GM12878 (cell line): ENCODE results near the gene FBXL17. TPM values are rescaled to one million over a fixed set of nuclear protein-coding genes. Genes with fewer than 3 reads are reported as not detected.

ENCODE experiments used
- ATAC-seq: fragments of 200-7000 bp; cut with Tn5 transposase; 3 replicates; pipeline ENCODE4 v1.9.1; 2020; ENCODE audit warnings: mild to moderate bottlenecking, moderate library complexity
- BruUV-seq: library from RNA; stranded (reverse); fragments of 400-500 nt; replicated peaks from 2 replicates; lab custom pipeline; 2021; lab: Mats Ljungman, UMichigan
- CTCF ChIA-PET: fragments of 300-600 bp; sonication (Branson Sonifier 250); formaldehyde crosslinking; extraction: SDS; loops from one replicate; lab custom pipeline; 2021; ENCODE audit warnings: inconsistent platforms; lab: Yijun Ruan, JAX
- POLR2A ChIA-PET: fragments of 350-600 bp; formaldehyde crosslinking; extraction: SDS; loops from one replicate; lab custom pipeline; 2021; ENCODE audit warnings: inconsistent platforms; lab: Charles Lee
- RAD21 ChIA-PET: fragments of 300-600 bp; sonication (Branson Sonifier 250); formaldehyde crosslinking; loops from one replicate; lab custom pipeline; 2023; ENCODE audit warnings: antibody characterized with exemption; ENCODE audit not compliant: unreplicated experiment; lab: Charles Lee
- SMC1A ChIA-PET: fragments of 300-600 bp; sonication (Branson Sonifier 250); formaldehyde crosslinking; loops from one replicate; lab custom pipeline; 2023; ENCODE audit not compliant: unreplicated experiment, uncharacterized antibody; lab: Charles Lee
- DNase-seq: peaks from one replicate; pipeline ENCODE4 v3.0.0-alpha.2; 2011; ENCODE audit warnings: low read depth, low spot score
- FAIRE-seq: peaks from 3 replicates; lab custom pipeline; 2011; peaks lifted over from hg19 to GRCh38; lab: Jason Lieb, UNC
- H2AFZ ChIP-seq: 2 replicates; pipeline ENCODE4 v1.6.0; 2011; ENCODE audit warnings: low read depth, low read length, control low read depth; ENCODE audit not compliant: control insufficient read depth
- H3K27ac ChIP-seq: 2 replicates; pipeline ENCODE4 v1.5.1; 2011; ENCODE audit warnings: control low read depth; ENCODE audit not compliant: control insufficient read depth, insufficient read depth
- H3K27me3 ChIP-seq, 2 experiments: replicated peaks in 1 of 2; 2 replicates each; pipeline versions ENCODE4 v1.6.0 to v1.6.1; 2011; ENCODE audit warnings: low read length in 1 of 2; ENCODE audit not compliant: control insufficient read depth in 2 of 2, insufficient read depth in 2 of 2
- H3K36me3 ChIP-seq, 2 experiments: 2 replicates each; pipeline ENCODE4 v1.5.1; 2011; ENCODE audit warnings: low read length in 1 of 2; ENCODE audit not compliant: control insufficient read depth in 2 of 2, insufficient read depth in 2 of 2
- H3K4me1 ChIP-seq: 2 replicates; pipeline ENCODE4 v1.6.1; 2011; ENCODE audit warnings: mild to moderate bottlenecking, low read length, moderate library complexity, mixed read lengths; ENCODE audit not compliant: control insufficient read depth, insufficient read depth
- H3K4me2 ChIP-seq: 2 replicates; pipeline ENCODE4 v1.6.0; 2011; ENCODE audit warnings: control low read depth; ENCODE audit not compliant: control insufficient read depth, insufficient read depth
- H3K4me3 ChIP-seq: fragments of 200-600 bp; sonication (generic); 2 replicates; pipeline ENCODE4 v1.5.1; 2016
- H3K79me2 ChIP-seq: 2 replicates; pipeline ENCODE4 v1.6.0; 2011; ENCODE audit warnings: low read length; ENCODE audit not compliant: control insufficient read depth, insufficient read depth
- H3K9ac ChIP-seq: 2 replicates; pipeline ENCODE4 v1.8.0; 2011; ENCODE audit warnings: low read length, control low read depth, mixed read lengths; ENCODE audit not compliant: control insufficient read depth, insufficient read depth
- H3K9me3 ChIP-seq: replicated peaks from 3 replicates; pipeline ENCODE4 v1.5.1; 2011; ENCODE audit warnings: mild to moderate bottlenecking, low read length; ENCODE audit not compliant: control insufficient read depth, insufficient read depth
- H4K20me1 ChIP-seq: 2 replicates; pipeline ENCODE4 v1.6.0; 2011; ENCODE audit not compliant: control insufficient read depth, insufficient read depth
- EZH2 ChIP-seq: IDR thresholded peaks from 2 replicates; pipeline ENCODE4 v1.6.1; 2012; ENCODE audit warnings: low read depth, mild to moderate bottlenecking, control low read depth, inconsistent platforms, low read length, borderline replicate concordance; ENCODE audit not compliant: control insufficient read depth
- FOS ChIP-seq: IDR thresholded peaks from 3 replicates; pipeline ENCODE4 v1.6.1; 2011; ENCODE audit warnings: borderline replicate concordance; ENCODE audit not compliant: insufficient read length; ENCODE audit errors: extremely low read depth
- FOXK2 ChIP-seq: fragments of 450-650 bp; IDR thresholded peaks from 2 replicates; pipeline ENCODE4 v1.6.1; 2017; ENCODE audit warnings: mild to moderate bottlenecking, moderate library complexity
- HCFC1 ChIP-seq: fragments of 150-350 bp; IDR thresholded peaks from 2 replicates; pipeline ENCODE4 v1.6.1; 2014; ENCODE audit warnings: low read length
- HDAC2 ChIP-seq: fragments of 200-600 bp; sonication (generic); IDR thresholded peaks from 2 replicates; pipeline ENCODE4 v1.6.1; 2017
- HDAC6 ChIP-seq: fragments of 200-600 bp; sonication (generic); IDR thresholded peaks from one replicate; pipeline ENCODE4 v1.8.0; 2017; ENCODE audit warnings: antibody characterized with exemption; ENCODE audit not compliant: unreplicated experiment
- KAT2A ChIP-seq: conservative IDR thresholded peaks from 2 replicates; pipeline ENCODE4 v1.6.1; 2011; ENCODE audit warnings: low read depth, low read length; ENCODE audit not compliant: control insufficient read depth
- KDM1A ChIP-seq: fragments of 200-600 bp; sonication (generic); IDR thresholded peaks from 2 replicates; pipeline ENCODE4 v1.6.1; 2016; ENCODE audit warnings: borderline replicate concordance
- MEF2B ChIP-seq: fragments of 450-650 bp; IDR thresholded peaks from 2 replicates; pipeline ENCODE4 v1.6.1; 2018; ENCODE audit warnings: mild to moderate bottlenecking, moderate library complexity; ENCODE audit not compliant: partially characterized antibody, poor library complexity, severe bottlenecking
- MTA2 ChIP-seq: fragments of 450-650 bp; IDR thresholded peaks from 2 replicates; pipeline ENCODE4 v1.6.1; 2016; ENCODE audit warnings: low read depth, mild to moderate bottlenecking, moderate library complexity
- MYB ChIP-seq: fragments of 150-350 bp; IDR thresholded peaks from 2 replicates; pipeline ENCODE4 v1.6.1; 2014; ENCODE audit warnings: mild to moderate bottlenecking, low read depth, low read length, borderline replicate concordance
- NFXL1 ChIP-seq: fragments of 450-650 bp; IDR thresholded peaks from 2 replicates; pipeline ENCODE4 v1.6.1; 2017; ENCODE audit warnings: antibody characterized with exemption, mild to moderate bottlenecking, borderline replicate concordance
- PAX8 ChIP-seq: fragments of 450-650 bp; IDR thresholded peaks from 2 replicates; pipeline ENCODE4 v1.6.1; 2017; ENCODE audit warnings: mild to moderate bottlenecking, moderate library complexity
- PML ChIP-seq: IDR thresholded peaks from 2 replicates; pipeline ENCODE4 v1.6.1; 2012; ENCODE audit warnings: low read length, inconsistent platforms
- RCOR1 ChIP-seq: conservative IDR thresholded peaks from 2 replicates; pipeline ENCODE4 v1.6.1; 2012; ENCODE audit warnings: low read depth, low read length, improper control_type of control experiment
- YBX1 ChIP-seq: fragments of 450-650 bp; IDR thresholded peaks from 2 replicates; pipeline ENCODE4 v1.6.1; 2016; ENCODE audit warnings: antibody characterized with exemption
- WGBS: methylation state at CpG from one replicate; pipeline ENCODE4 v1.1.6; 2016; ENCODE audit warnings: low lambda C conversion rate; ENCODE audit not compliant: insufficient replicate concordance, insufficient coverage; ENCODE audit errors: missing lambda C conversion rate; 5-methylcytosine and 5-hydroxymethylcytosine counted together
- in situ Hi-C: fragments of 300-500 bp; cut with MboI; formaldehyde crosslinking; loops from 9 replicates; pipeline ENCODE4 v1.14.3; 2018; ENCODE audit warnings: mixed read lengths
- intact Hi-C: fragments of 100-400 bp; cut with micrococcal nuclease; formaldehyde crosslinking; loops from one replicate; pipeline ENCODE4 v1.14.2; 2022; ENCODE audit not compliant: unreplicated experiment
- polyA plus RNA-seq, 11 experiments: library from polyadenylated mRNA; depleted of rRNA in 4 of 11; unstranded in 6 of 11; stranded (reverse) in 5 of 11; fragments of >200 nt; fragmentation: Nextera tagmentation in 4 of 11; fragmentation: Illumina TruSeq in 1 of 11; extraction: Ambion mirVana in 4 of 11; extraction: Trizol in 1 of 11; gene quantifications; 1 replicate in 1 of 11; 2 replicates in 10 of 11; pipeline versions ENCODE4 v1.2.1 to v1.2.3, GENCODE V29; 2011 to 2016; ENCODE audit warnings: inconsistent platforms in 2 of 11, missing spikeins in 2 of 11, low read depth in 1 of 11
- total RNA-seq, 4 experiments: library from RNA; depleted of rRNA in 3 of 4; stranded (reverse); fragments of >200 nt in 3 of 4; fragmentation: Illumina TruSeq in 1 of 4; extraction: Trizol in 1 of 4; gene quantifications; 2 replicates each; pipeline versions ENCODE4 v1.2.1 to v1.2.3, GENCODE V29; 2013 to 2021
- TF ChIP-seq, protein P1 (sequence below): IDR thresholded peaks from 2 replicates; pipeline ENCODE4 v1.6.1; 2012; ENCODE audit warnings: low read length, inconsistent platforms
- TF ChIP-seq, protein P2 (sequence below): fragments of 450-650 bp; IDR thresholded peaks from 2 replicates; pipeline ENCODE4 v1.6.1; 2017; ENCODE audit warnings: borderline replicate concordance
- TF ChIP-seq, protein P3 (sequence below): IDR thresholded peaks from 2 replicates; pipeline ENCODE4 v1.6.1; 2012; ENCODE audit warnings: low read depth, low read length, improper control_type of control experiment

FBXL17 gene
- total and polyA plus RNA-seq, 10 of the 15 experiments (the other 5 are each of a cell fraction or from before 2014, with no cell fraction given) = 0.88 to 9.0 (median 4.4) TPM

DNA sequence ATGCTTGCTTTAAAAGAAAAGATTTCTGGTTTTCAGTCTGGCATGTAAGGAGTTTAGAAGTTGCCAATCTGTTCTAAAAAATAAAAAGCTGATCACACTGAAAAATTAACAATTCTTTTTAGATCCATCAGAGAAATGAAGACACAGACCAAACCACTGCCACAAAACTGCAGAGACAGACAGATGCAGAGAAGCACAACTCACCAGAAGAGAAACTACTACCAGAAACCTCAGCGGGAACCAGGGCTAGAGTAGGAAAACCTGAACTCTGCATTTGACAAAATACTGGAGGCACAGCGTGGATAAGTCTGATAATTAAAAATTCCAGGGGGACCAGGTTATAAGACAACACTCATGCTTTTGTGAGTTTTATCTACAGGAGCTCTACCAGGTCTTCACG is 28.8 kb downstream of the FBXL17 start:
- DNase-seq (no peak), ATAC-seq (no peak), FAIRE-seq (no peak)
- no TSS peak for BruUV-seq
- 78% methylated on average over 3 of the region's 3 CpGs for WGBS
- Histone ChIP-seq H2AFZ (no peak overlapping the region), H3K27me3 (no peaks in the 10 kb centered on the region), H3K4me2 (no peak overlapping the region), H3K79me2 (no peaks in the 10 kb centered on the region), H3K4me3 (no peak overlapping the region), H3K4me1 (no peaks in the 10 kb centered on the region), H3K9ac (no peak overlapping the region), H4K20me1 (no peaks in the 10 kb centered on the region), H3K36me3 (no peaks in the 10 kb centered on the region), H3K27ac (no peak overlapping the region), H3K9me3 (no peaks in the 10 kb centered on the region)
- TF ChIP-seq HCFC1 (no peak), YBX1 (no peak), EZH2 (no peak), NFXL1 (no peak), HDAC2 (no peak), RCOR1 (no peak), MEF2B (no peak), FOS (no peak), KAT2A (no peak), MYB (no peak), HDAC6 (no peak), KDM1A (no peak), FOXK2 (no peak), PAX8 (no peak), MTA2 (no peak), PML (no peak)
- TF ChIP-seq, protein P1, sequence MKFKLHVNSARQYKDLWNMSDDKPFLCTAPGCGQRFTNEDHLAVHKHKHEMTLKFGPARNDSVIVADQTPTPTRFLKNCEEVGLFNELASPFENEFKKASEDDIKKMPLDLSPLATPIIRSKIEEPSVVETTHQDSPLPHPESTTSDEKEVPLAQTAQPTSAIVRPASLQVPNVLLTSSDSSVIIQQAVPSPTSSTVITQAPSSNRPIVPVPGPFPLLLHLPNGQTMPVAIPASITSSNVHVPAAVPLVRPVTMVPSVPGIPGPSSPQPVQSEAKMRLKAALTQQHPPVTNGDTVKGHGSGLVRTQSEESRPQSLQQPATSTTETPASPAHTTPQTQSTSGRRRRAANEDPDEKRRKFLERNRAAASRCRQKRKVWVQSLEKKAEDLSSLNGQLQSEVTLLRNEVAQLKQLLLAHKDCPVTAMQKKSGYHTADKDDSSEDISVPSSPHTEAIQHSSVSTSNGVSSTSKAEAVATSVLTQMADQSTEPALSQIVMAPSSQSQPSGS = no peak
- TF ChIP-seq, protein P2, sequence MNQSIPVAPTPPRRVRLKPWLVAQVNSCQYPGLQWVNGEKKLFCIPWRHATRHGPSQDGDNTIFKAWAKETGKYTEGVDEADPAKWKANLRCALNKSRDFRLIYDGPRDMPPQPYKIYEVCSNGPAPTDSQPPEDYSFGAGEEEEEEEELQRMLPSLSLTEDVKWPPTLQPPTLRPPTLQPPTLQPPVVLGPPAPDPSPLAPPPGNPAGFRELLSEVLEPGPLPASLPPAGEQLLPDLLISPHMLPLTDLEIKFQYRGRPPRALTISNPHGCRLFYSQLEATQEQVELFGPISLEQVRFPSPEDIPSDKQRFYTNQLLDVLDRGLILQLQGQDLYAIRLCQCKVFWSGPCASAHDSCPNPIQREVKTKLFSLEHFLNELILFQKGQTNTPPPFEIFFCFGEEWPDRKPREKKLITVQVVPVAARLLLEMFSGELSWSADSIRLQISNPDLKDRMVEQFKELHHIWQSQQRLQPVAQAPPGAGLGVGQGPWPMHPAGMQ = no peak
- TF ChIP-seq, protein P3, sequence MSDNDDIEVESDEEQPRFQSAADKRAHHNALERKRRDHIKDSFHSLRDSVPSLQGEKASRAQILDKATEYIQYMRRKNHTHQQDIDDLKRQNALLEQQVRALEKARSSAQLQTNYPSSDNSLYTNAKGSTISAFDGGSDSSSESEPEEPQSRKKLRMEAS = no peak
- SMC1A ChIA-PET = interaction anchor here (1.0 kb wide), 1 partner anchor 93 kb away, joined by 3 read pairs; no protein-coding TSS in a partner anchor
- POLR2A ChIA-PET = no interaction called here
- CTCF ChIA-PET = interaction anchor here (1.5 kb wide), 1 partner anchor 92 kb away, joined by 5 read pairs; no protein-coding TSS in a partner anchor
- RAD21 ChIA-PET = no interaction called here
- in situ Hi-C loops (no loop called here), intact Hi-C loops (no loop called here)
